ENCODE data around the gene GLRX. TPM values are rescaled to one million over a fixed set of nuclear protein-coding genes. Genes with fewer than 3 reads are reported as not detected.

Gene GLRX
- total RNA-seq, 2 experiments from 2014 or later = 52.9 to 80.5 TPM

- Histone ChIP-seq H3K9me3 (ENCODE audit: low read length) (no peaks in the 10 kb centered on the region), H3K9me2 (ENCODE audit: insufficient read depth, low read length) (no peaks in the 10 kb centered on the region), H3K79me2 (ENCODE audit: insufficient read depth, low read depth, low read length) (no peaks in the 10 kb centered on the region), H3K4me3 (ENCODE audit: low read depth, low read length, poor library complexity, severe bottlenecking) (no peak overlapping the region), H3K36me3 (ENCODE audit: insufficient read depth, low read length) (no peaks in the 10 kb centered on the region), H3K4me1 (ENCODE audit: insufficient read depth, low read length, poor library complexity, severe bottlenecking) (peaks cover 12% of the 10 kb centered on the region), H4K20me1 (ENCODE audit: insufficient read depth, low read length) (no peaks in the 10 kb centered on the region), H3K27ac (ENCODE audit: low read depth, low read length, poor library complexity, severe bottlenecking) (no peak overlapping the region), H3K4me2 (ENCODE audit: low read length) (no peak overlapping the region), H2AFZ (ENCODE audit: low read length) (no peak overlapping the region)
- CTCF ChIA-PET (ENCODE audit: unreplicated experiment) = no interaction called here
- BruUV-seq (replicated peaks) = no TSS peak
- TF ChIP-seq EZH2phosphoT487 (IDR thresholded peaks at IDR 0.05; ENCODE audit: borderline replicate concordance, low read depth, low read length) (no peak), CTCF (conservative IDR thresholded peaks at IDR 0.05; ENCODE audit: low read length) (no peak)
- intact Hi-C loops (cut with micrococcal nuclease; ENCODE audit: unreplicated experiment) = no loop called here
- POLR2A ChIA-PET = interaction anchor here (0.6 to 0.7 kb wide), 3 partner anchors 27 to 941 kb away, joined by 3 read pairs; no protein-coding TSS in a partner anchor
- DNase-seq (ENCODE audit: low spot score) = no peak
Observed at GRCh38 chr5:95864456-95864855, 41.9 kb upstream of the GLRX start.

- H3K27ac ChIP-seq (ENCODE audit: low read depth, low read length, poor library complexity, severe bottlenecking) = no peak overlapping the region
- TF ChIP-seq CTCF (conservative IDR thresholded peaks at IDR 0.05; ENCODE audit: low read length) (no peak), EZH2phosphoT487 (IDR thresholded peaks at IDR 0.05; ENCODE audit: borderline replicate concordance, low read depth, low read length) (no peak)
Observed at GRCh38 chr5:95863383-95863757, 40.8 kb upstream of the GLRX start.

DNA sequence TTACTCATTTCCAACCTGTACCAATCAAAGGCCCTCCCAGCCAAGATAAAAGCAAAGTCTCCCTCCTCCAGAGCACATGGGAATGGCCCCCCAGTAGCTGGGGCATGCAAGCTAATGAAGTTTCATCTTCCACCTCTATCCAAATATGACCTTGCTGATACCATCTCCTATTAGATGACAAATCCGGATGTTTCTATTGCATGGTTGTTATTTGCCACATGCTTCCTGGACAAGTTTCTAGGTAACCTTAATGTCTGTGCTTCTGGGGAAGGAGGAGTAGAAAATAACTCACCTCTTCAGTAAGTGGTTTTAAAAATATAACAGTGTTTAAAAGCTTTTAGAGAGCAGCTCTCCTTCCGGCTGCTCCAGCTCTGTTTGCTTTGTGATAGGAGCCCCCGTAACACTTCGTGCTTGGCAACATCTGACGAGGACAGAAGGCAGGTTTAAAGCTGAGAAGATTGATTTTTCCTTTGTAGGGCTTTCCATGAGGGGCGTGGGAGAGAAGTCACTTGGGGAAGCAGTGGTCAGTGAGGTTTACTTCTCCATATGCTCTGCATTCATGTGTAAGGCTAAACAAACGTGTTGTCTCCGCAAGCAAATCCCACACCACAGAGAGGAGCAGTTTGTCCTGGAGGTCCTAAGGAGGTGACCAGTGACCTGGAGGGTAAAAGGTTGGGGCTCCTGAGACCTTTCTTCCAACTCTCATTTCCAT, 40.3 kb upstream of the GLRX start:
- intact Hi-C loops (cut with micrococcal nuclease; ENCODE audit: unreplicated experiment) = no loop called here
- H3K9me3 ChIP-seq (ENCODE audit: low read length) = no peaks in the 10 kb centered on the region
- no peaks in the 10 kb centered on the region for H4K20me1 ChIP-seq (ENCODE audit: insufficient read depth, low read length)
- H2AFZ ChIP-seq (ENCODE audit: low read length) = no peak overlapping the region
- no peaks in the 10 kb centered on the region for H3K9me2 ChIP-seq (ENCODE audit: insufficient read depth, low read length)
- peaks cover 15% of the 10 kb centered on the region for H3K4me1 ChIP-seq (ENCODE audit: insufficient read depth, low read length, poor library complexity, severe bottlenecking)
- no TSS peak for BruUV-seq (replicated peaks)
- CTCF ChIA-PET (ENCODE audit: unreplicated experiment) = interaction anchor here (0.8 kb wide), 1 partner anchor 10 kb away, joined by 3 read pairs; no protein-coding TSS in a partner anchor
- POLR2A ChIA-PET = interaction anchor here (0.6 to 1.0 kb wide), 2 partner anchors 17 to 93 kb away, joined by 3 to 4 read pairs; no protein-coding TSS in a partner anchor
- no peak overlapping the region for H3K27ac ChIP-seq (ENCODE audit: low read depth, low read length, poor library complexity, severe bottlenecking)
- no peak overlapping the region for H3K4me3 ChIP-seq (ENCODE audit: low read depth, low read length, poor library complexity, severe bottlenecking)
- no peak overlapping the region for H3K4me2 ChIP-seq (ENCODE audit: low read length)
- no peaks in the 10 kb centered on the region for H3K36me3 ChIP-seq (ENCODE audit: insufficient read depth, low read length)
- H3K79me2 ChIP-seq (ENCODE audit: insufficient read depth, low read depth, low read length) = no peaks in the 10 kb centered on the region
- no peak for DNase-seq (ENCODE audit: low spot score)
- TF ChIP-seq EZH2phosphoT487 (IDR thresholded peaks at IDR 0.05; ENCODE audit: borderline replicate concordance, low read depth, low read length) (no peak), CTCF (conservative IDR thresholded peaks at IDR 0.05; ENCODE audit: low read length) (no peak)

More at GRCh38 chr5:95863383-95863757, 40.8 kb upstream of the GLRX start:
- H3K4me2 ChIP-seq (ENCODE audit: low read length) = no peak overlapping the region
- BruUV-seq (replicated peaks) = no TSS peak
- no peaks in the 10 kb centered on the region for H3K9me2 ChIP-seq (ENCODE audit: insufficient read depth, low read length)
- H2AFZ ChIP-seq (ENCODE audit: low read length) = no peak overlapping the region
- CTCF ChIA-PET (ENCODE audit: unreplicated experiment) = no interaction called here
- DNase-seq (ENCODE audit: low spot score) = no peak
- no peak overlapping the region for H3K4me3 ChIP-seq (ENCODE audit: low read depth, low read length, poor library complexity, severe bottlenecking)
- intact Hi-C loops (cut with micrococcal nuclease; ENCODE audit: unreplicated experiment) = no loop called here
- H3K36me3 ChIP-seq (ENCODE audit: insufficient read depth, low read length) = no peaks in the 10 kb centered on the region
- H4K20me1 ChIP-seq (ENCODE audit: insufficient read depth, low read length) = no peaks in the 10 kb centered on the region
- POLR2A ChIA-PET = no interaction called here
- H3K9me3 ChIP-seq (ENCODE audit: low read length) = no peaks in the 10 kb centered on the region
- H3K4me1 ChIP-seq (ENCODE audit: insufficient read depth, low read length, poor library complexity, severe bottlenecking) = peaks cover 15% of the 10 kb centered on the region
- H3K79me2 ChIP-seq (ENCODE audit: insufficient read depth, low read depth, low read length) = no peaks in the 10 kb centered on the region
